NB4 (cell line): Measurements from ENCODE around the gene UBE2V1.
A peak's percentile ranks its signal among the peaks of the same experiment; 100 is the strongest.
"Not testable (repeated sequence)": the region's sequence is repeated elsewhere in the genome, so short reads cannot be mapped to it uniquely, and the experiment has no call there.

Experiments used
- DNase-seq: peaks from one replicate; pipeline ENCODE4 v3.0.0; 2010; ENCODE audit warnings: low read depth
- H3K4me3 ChIP-seq: one replicate; pipeline ENCODE4 v1.5.1; 2011; ENCODE audit warnings: mild to moderate bottlenecking, low read depth, low read length, moderate library complexity
- CTCF ChIP-seq: IDR thresholded peaks from one replicate; pipeline ENCODE4 v1.5.1; 2012; ENCODE audit warnings: low read depth, low read length
- MYC ChIP-seq: IDR thresholded peaks from 2 replicates; pipeline ENCODE4 v1.6.1; 2011; ENCODE audit warnings: low read depth, low read length
- POLR2A ChIP-seq: IDR thresholded peaks from 2 replicates; pipeline ENCODE4 v1.6.1; 2011; ENCODE audit warnings: mild to moderate bottlenecking; ENCODE audit not compliant: insufficient read length; ENCODE audit errors: extremely low read depth
- TF ChIP-seq, protein P1 (sequence below): IDR thresholded peaks from 2 replicates; pipeline ENCODE4 v1.6.1; 2011; ENCODE audit warnings: low read depth, low read length

Gene UBE2V1

DNA sequence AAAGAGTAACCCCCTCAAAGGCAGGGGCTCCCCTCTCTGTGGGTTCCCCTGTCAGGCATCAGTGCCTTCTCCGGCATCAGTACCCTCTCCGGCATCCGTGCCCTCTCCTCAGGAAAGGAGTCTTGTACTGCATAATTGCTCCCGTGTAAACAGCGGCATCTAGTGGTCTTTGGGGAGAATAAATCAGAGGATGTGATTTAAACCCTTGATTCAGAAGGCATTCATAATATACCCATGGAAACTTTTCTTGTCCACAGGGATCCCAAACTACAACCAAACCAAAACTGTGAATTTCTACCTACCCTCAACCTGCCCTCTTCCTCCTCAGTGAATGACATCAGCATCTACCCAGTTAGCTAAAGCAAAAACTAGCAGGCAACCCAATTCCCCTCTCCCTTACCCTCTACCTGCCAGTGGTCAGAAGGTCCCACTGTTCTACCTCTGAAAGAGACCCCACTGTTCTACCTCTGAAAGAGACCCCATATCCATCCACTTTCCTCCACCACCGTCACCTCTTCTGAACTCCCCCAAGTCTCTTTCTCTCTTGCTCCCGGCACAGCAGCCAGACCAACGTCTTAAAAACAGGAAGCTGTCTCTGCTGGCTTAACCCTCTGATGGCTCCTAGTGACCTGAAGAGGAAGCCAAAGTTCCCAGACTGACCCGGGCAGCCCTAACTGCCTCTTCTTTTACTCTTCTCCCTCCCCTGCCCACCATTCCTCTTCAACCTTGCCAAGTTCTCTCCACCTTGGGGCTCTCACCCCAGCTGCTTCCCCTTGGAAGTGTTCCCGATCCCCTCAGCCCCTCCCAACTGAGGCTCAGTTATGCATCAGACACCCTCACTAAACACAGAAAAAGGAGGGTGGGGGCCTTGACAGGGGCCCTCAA, 27.2 kb downstream of the UBE2V1 start:
- DNase-seq: peak; percentile 88
- H3K4me3 ChIP-seq: peak overlapping the region; percentile 23

DNA sequence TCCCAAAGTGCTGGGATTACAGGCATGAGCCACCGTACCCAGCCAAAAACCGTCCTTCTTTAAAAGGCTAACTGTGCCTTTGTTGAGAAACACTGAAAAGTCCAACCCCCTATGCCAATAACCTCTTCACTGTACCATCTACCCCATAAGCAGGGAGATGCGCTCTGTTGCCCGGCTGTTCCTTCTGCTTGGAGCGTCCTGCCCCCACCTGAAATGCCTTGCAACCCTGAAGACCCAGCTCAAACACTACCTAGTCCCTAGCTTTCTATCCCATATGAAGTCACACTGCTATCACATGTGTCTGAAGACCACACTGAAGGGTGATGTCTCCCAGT, 27.8 kb downstream of the UBE2V1 start:
- TF ChIP-seq POLR2A (no peak), CTCF (no peak), MYC (no peak)
- TF ChIP-seq, protein P1, sequence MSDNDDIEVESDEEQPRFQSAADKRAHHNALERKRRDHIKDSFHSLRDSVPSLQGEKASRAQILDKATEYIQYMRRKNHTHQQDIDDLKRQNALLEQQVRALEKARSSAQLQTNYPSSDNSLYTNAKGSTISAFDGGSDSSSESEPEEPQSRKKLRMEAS: no peak
- DNase-seq: no peak
- H3K4me3 ChIP-seq: no peak overlapping the region

More for the DNA sequence above, 27.2 kb downstream of the UBE2V1 start:
- TF ChIP-seq CTCF (peak; percentile 78), MYC (peak; percentile 20; the same call in 1 of the 2 replicates), POLR2A (no peak)

GRCh38 chr20:50083034-50083433, 29.9 kb downstream of the UBE2V1 start:
- TF ChIP-seq, protein P1: no peak
- TF ChIP-seq MYC (no peak), CTCF (no peak), POLR2A (no peak)
- no peak overlapping the region for H3K4me3 ChIP-seq
- DNase-seq: no peak

DNA sequence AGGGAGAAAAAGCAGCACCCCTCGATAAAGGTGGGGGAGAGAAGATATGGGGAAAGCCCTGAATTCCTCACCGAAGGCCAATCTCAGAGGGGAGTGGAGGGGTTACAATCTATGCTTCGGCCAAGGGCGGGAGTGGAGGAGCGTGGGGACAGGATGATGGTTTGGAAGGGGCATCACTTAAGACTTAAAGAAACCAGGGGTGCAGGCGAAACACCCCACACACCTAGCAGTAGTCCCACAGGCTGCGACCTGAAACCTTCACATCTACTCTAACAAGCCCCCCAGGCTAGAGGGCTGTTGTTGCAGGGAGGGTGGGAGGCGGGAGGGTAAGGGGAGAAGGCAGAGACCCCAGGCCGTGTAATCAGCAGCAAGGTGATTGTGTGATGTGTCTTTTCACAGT, 30.9 kb downstream of the UBE2V1 start:
- DNase-seq, H3K4me3 ChIP-seq: not testable (repeated sequence)

DNA sequence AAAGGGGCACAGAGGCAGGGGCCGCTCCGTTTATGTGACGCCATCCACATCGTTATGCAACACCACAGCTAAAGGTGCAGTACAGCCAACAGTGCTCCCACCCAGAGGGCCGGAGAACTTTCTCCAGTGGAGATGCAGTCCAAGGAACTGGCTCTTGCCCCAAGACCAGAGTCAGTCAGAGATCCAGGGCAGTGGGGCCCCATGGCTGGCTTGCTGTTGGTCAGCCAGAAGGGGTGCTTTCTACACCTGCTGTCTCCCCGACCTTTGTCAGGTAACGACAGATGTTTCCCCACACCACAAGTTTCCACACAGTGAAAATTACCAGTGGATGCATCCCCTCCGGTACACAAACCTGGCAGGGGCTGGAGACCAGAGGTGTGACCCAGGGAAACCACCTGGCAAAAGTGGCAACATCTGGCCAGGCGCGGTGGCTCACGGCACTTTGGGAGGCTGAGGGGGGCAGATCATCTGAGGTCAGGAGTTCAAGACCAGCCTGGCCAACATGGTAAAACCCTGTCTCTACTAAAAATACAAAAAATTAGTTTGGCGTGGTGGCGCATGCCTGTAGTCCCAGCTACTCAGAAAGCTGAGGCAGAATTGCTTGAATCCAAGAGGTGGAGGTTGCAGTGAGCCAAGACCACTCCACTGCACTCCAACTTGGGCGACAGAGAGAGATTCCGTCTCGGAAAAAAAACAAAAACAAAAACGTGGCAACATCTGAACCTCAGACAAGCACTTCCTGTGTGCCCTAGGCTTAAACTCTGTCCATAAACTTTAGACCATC, 34.9 kb downstream of the UBE2V1 start:
- no peak overlapping the region for H3K4me3 ChIP-seq
- TF ChIP-seq POLR2A (no peak), CTCF (no peak), MYC (no peak)
- TF ChIP-seq, protein P1: no peak
- no peak for DNase-seq

- TF ChIP-seq, protein P1: no peak
- TF ChIP-seq MYC: no peak
- TF ChIP-seq POLR2A: no peak
- TF ChIP-seq CTCF: no peak
- DNase-seq: no peak
- H3K4me3 ChIP-seq: no peak overlapping the region
These were observed 39.5 kb downstream of the UBE2V1 start for GRCh38 chr20:50073500-50073899.
